ENCODE results near the gene EHMT1. TPM values are rescaled to one million over a fixed set of nuclear protein-coding genes. Genes with fewer than 3 reads are reported as not detected.

EHMT1 gene
- total RNA-seq, 1 donor from 2014 or later = 162 TPM

GRCh38 chr9:137650779-137651178, 32.0 kb downstream of the EHMT1 start:
- Mint-ChIP-seq H3K9me3 (ENCODE audit: unreplicated experiment) (peaks cover 1% of the 10 kb centered on the region), H3K4me3 (ENCODE audit: unreplicated experiment) (no peak overlapping the region), H3K4me1 (ENCODE audit: low read depth, unreplicated experiment) (peaks cover 16% of the 10 kb centered on the region), H3K27ac (ENCODE audit: unreplicated experiment) (no peak overlapping the region), H3K36me3 (ENCODE audit: unreplicated experiment) (no peaks in the 10 kb centered on the region), H3K27me3 (ENCODE audit: unreplicated experiment) (peaks cover 4% of the 10 kb centered on the region)
- no peak for DNase-seq
- TF ChIP-seq, protein P1, sequence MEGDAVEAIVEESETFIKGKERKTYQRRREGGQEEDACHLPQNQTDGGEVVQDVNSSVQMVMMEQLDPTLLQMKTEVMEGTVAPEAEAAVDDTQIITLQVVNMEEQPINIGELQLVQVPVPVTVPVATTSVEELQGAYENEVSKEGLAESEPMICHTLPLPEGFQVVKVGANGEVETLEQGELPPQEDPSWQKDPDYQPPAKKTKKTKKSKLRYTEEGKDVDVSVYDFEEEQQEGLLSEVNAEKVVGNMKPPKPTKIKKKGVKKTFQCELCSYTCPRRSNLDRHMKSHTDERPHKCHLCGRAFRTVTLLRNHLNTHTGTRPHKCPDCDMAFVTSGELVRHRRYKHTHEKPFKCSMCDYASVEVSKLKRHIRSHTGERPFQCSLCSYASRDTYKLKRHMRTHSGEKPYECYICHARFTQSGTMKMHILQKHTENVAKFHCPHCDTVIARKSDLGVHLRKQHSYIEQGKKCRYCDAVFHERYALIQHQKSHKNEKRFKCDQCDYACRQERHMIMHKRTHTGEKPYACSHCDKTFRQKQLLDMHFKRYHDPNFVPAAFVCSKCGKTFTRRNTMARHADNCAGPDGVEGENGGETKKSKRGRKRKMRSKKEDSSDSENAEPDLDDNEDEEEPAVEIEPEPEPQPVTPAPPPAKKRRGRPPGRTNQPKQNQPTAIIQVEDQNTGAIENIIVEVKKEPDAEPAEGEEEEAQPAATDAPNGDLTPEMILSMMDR (IDR thresholded peaks at IDR 0.05; ENCODE audit: partially characterized antibody, unreplicated experiment) = no peak

DNA sequence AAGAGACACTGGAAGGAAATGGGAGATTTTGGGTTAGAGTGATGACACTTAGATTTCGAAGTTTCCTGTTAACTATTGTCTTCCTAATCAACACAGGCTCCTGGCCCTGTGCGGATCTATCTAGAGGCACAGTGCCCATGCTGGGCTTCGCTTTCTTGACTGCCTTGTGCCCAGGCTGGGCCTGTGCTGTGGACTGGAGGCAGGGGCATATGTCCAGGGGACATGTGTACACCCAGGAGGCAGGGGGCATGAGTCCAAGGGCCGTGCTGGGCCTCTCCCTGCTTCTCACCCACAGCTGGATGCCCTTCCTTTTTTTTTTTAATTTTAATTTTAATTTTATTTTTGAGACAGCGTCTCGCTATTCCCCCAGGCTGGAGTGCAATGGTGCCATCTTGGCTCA, 37.6 kb downstream of the EHMT1 start:
- Mint-ChIP-seq H3K4me3 (ENCODE audit: unreplicated experiment) (no peak overlapping the region), H3K27ac (ENCODE audit: unreplicated experiment) (no peak overlapping the region), H3K27me3 (ENCODE audit: unreplicated experiment) (peaks cover 1% of the 10 kb centered on the region), H3K9me3 (ENCODE audit: unreplicated experiment) (peaks cover 7% of the 10 kb centered on the region), H3K36me3 (ENCODE audit: unreplicated experiment) (no peaks in the 10 kb centered on the region), H3K4me1 (ENCODE audit: low read depth, unreplicated experiment) (peaks cover 6% of the 10 kb centered on the region)
- TF ChIP-seq, protein P1 (IDR thresholded peaks at IDR 0.05; ENCODE audit: partially characterized antibody, unreplicated experiment) = no peak
- no peak for DNase-seq

DNA sequence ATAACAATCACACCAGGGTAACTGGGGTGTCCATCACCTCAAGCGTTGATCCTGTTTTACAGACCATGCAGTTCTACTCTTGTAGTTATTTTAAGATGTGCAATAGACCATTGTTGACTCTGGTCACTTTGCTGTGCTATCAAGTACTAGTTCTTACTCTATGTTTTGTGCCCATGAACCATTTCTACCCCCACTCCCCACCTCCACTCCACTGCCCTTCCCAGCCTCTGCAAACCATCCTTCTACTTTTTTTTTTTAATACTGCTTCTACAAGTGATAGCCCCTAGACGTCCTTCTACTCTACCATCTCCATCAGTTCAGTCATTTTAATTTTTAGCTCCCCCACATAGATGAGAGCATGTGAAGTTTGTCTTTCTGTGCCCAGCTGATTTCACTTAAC, 38.8 kb downstream of the EHMT1 start:
- Mint-ChIP-seq H3K4me1 (ENCODE audit: low read depth, unreplicated experiment) (peaks cover 6% of the 10 kb centered on the region), H3K36me3 (ENCODE audit: unreplicated experiment) (no peaks in the 10 kb centered on the region), H3K27me3 (ENCODE audit: unreplicated experiment) (peaks cover 1% of the 10 kb centered on the region), H3K9me3 (ENCODE audit: unreplicated experiment) (peaks cover 7% of the 10 kb centered on the region), H3K27ac (ENCODE audit: unreplicated experiment) (no peak overlapping the region), H3K4me3 (ENCODE audit: unreplicated experiment) (no peak overlapping the region)
- TF ChIP-seq, protein P1 (IDR thresholded peaks at IDR 0.05; ENCODE audit: partially characterized antibody, unreplicated experiment) = no peak
- DNase-seq = no peak

GRCh38 chr9:137658781-137659180, 40.0 kb downstream of the EHMT1 start:
- H3K9me3 Mint-ChIP-seq (ENCODE audit: unreplicated experiment) = peaks cover 7% of the 10 kb centered on the region
- TF ChIP-seq, protein P1 (IDR thresholded peaks at IDR 0.05; ENCODE audit: partially characterized antibody, unreplicated experiment) = no peak
- H3K36me3 Mint-ChIP-seq (ENCODE audit: unreplicated experiment) = no peaks in the 10 kb centered on the region
- peaks cover 6% of the 10 kb centered on the region for H3K4me1 Mint-ChIP-seq (ENCODE audit: low read depth, unreplicated experiment)
- H3K27me3 Mint-ChIP-seq (ENCODE audit: unreplicated experiment) = peaks cover 4% of the 10 kb centered on the region
- no peak overlapping the region for H3K27ac Mint-ChIP-seq (ENCODE audit: unreplicated experiment)
- DNase-seq = no peak
- H3K4me3 Mint-ChIP-seq (ENCODE audit: unreplicated experiment) = no peak overlapping the region

DNA sequence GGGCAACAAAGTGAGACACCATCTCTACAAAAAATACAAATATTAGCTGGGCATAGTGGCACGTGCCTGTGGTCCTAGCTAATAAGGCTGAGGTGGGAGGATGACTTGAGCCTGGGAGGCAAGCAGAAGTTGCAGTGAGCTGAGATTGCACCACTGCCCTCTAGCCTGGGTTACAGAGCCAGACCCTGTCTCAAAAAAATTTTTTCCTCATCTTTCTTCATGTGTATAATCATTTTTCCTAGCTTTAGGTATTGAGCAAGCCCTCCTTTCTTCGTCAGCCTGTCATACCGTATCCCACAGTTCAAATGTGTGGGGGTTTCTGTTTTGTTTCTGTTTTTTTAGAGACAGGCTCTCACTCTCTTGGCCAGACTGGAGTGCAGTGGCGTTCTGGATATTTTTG, 41.3 kb downstream of the EHMT1 start:
- Mint-ChIP-seq H3K4me3 (ENCODE audit: unreplicated experiment) (no peak overlapping the region), H3K9me3 (ENCODE audit: unreplicated experiment) (peaks cover 7% of the 10 kb centered on the region), H3K4me1 (ENCODE audit: low read depth, unreplicated experiment) (peaks cover 12% of the 10 kb centered on the region), H3K27ac (ENCODE audit: unreplicated experiment) (no peak overlapping the region), H3K27me3 (ENCODE audit: unreplicated experiment) (peaks cover 2% of the 10 kb centered on the region), H3K36me3 (ENCODE audit: unreplicated experiment) (no peaks in the 10 kb centered on the region)
- no peak for DNase-seq
- TF ChIP-seq, protein P1 (IDR thresholded peaks at IDR 0.05; ENCODE audit: partially characterized antibody, unreplicated experiment) = no peak
